HG03575 (cell line): ENCODE data around the gene SDK2.

Experiments
- ATAC-seq: cut with Tn5 transposase; IDR thresholded peaks from one replicate; pipeline ENCODE4 v1.9.1; 2021; ENCODE audit not compliant: unreplicated experiment, insufficient number of reproducible peaks, low FRiP score; ENCODE audit errors: extremely low read depth

SDK2 gene

DNA sequence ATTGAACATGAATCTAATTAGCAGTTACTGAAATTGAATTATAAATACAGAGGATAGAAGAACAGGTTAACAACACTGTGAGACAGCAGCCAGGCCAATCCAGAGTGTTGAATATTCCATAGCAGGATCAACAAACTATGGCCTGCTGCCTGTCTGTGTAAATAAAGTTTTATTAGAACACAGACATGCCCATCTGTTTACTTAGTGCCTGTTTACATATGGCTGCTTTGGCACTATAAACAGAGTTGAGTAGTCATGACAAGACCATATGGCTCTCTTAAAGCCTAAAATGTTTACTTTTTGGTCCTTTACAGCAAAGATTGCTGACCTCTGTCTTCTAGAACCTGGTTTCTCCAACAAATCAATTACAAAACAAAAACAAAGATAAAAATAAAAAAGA, 217.0 kb downstream of the SDK2 start:
- no peak for ATAC-seq

DNA sequence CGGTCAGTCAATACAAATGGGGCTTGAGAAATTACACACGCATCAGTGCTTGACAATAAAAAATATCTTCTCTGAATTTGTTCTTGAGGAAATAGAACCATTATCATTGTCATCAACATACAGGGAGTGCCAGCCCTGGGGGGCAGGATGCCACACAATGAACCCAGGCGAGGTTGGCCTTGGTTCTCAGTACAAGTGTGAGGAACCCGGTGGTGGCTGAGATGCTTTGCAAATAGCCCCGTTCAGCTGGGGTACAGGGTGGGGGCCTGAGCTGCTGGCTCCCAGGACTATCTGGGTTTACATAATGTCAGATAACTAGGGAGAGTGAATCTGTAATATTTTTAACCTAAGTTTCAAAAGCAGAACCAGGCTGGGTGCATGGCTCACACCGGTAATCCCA, 219.7 kb downstream of the SDK2 start:
- no peak for ATAC-seq

DNA sequence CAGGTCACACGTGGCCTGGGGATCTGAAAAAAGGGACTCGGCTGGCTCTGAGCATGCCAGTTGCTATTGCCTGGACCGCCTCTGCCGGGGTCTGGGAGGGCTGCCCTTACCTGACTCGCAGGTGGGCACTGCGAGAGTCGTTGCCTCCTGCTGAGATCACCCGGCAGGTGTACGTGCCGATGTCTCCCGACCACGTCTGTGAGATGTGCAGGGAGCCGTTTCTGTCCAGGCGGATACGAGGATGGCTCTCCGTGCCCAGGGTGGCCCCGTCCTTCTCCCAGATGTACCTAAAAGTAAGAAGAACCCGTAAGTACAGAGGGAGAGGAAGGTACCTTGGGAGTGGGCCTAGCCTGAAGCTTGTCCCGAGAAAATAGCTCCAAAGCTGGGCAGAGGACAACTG, 220.4 kb downstream of the SDK2 start:
- no peak for ATAC-seq

DNA sequence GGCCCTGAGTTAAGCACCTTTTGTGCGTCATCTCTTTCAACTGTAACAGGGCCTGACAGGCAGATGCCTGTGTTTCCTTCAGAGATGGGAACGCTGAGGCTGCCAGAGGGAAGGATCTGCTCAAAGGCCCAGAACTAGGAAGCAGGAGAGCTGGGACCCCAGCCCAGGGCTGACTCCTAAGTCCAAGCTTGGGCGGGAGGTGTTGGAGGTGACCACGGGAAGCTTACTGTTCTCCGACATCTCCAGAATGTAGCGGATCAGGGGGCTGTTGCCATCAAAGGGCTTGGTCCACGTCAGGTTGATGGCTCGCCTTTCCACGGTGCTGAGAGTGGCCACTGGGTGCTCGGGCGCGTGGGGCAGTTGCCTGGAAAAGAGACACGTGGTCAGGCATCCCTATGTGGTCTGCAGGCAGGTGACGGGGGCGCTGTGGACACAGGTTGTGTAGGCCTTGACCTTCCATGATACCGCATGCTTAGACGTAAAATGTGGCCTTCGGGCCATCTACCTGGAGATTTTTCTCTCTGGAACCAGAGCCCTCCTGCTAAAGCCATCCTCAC, 221.0 kb downstream of the SDK2 start:
- ATAC-seq: no peak

DNA sequence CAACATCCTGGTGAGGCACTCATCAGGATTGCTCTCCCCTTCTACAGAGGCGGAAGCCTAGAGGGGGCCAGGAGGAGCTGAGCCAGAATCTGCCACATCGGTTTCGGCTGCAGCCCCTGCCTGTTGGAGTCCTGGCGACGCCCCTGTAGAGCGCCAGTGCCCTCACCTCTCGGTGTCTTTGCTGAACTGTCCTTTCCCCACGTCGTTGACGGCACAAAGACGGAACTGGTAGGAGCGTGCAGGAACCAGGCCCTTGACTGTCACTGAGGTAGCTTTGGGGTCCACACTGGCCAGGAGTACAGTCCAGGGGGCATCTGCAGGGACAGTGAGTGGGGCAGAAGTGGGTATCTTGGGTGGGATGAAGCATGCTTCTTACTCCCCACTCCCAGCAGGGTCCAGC, 222.1 kb downstream of the SDK2 start:
- no peak for ATAC-seq

DNA sequence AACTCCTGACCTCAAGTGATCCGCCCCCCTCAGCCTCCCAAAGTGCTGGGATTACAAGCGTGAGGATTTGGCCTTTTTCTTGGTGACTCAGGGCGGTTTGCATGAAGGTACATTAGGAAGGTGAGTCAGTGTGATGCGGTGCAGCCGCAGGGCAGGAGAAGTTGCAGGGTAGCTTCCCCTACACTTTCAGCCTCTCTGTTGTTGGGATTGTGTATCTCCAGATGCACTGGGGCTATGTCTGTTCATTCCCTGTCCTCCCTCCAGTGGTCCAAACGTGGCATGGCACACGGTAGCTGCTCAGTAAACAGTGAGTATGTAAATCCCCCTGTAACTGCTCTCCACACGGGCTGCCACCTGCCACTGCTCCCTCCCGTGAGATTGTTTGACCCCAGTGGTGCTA, 223.3 kb downstream of the SDK2 start:
- no peak for ATAC-seq

DNA sequence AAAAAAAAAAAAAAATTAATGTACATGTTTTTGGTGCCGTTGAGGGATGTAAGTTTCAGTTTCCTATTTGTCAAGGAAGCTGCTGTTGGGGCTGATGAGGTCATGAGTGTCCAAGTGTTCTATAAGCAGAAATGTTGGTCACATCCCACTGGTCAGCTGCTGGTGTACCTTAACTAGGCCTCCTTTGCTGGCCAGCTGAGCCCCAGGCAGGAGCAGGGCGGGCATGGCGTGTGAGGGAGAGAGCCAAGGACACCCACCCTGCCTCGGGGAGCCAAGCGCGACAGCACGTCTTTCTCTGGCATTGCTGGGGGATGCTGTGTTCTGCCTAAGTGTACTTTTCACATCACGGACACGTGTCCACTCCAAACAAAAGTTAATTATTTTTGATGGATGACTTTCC, 224.4 kb downstream of the SDK2 start:
- no peak for ATAC-seq

DNA sequence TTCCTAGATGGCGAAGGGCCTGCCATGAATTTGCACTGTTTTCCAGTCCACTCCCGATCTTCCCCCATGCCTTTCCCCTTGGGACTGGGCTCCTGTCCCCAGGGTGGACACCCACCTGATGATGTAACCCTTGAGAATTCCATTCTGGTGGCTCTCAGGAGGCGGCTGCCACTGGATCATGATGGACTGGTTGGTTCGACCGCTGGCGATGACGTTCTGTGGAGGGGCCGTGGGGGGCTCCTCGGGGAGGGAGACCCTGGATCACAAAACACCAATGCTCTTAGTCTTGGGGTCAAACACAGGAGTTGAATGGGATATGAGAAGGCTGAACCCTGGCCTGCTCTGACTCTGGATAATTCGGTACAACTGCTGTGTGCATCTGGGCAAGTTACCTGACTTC, 225.2 kb downstream of the SDK2 start:
- no peak for ATAC-seq

DNA sequence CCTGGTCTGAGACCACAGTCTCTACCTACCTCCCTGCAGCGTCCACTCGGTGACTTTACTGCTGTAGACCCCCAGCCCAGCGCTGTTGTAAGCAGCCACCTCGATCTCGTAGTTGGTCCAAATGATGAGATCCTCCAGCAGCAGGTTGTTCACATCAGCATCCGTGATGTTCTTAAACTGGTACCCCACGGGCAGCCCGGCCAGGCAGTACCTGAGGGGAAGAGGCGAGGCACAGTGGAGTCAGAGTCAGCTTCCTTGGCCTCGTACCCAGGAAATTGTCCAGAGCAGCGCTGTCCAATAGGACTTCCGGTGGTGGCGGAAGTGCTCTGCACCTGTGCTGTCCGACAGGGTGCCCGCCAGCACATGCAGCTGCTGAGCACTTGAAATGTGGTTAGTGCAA, 228.5 kb downstream of the SDK2 start:
- ATAC-seq: no peak

DNA sequence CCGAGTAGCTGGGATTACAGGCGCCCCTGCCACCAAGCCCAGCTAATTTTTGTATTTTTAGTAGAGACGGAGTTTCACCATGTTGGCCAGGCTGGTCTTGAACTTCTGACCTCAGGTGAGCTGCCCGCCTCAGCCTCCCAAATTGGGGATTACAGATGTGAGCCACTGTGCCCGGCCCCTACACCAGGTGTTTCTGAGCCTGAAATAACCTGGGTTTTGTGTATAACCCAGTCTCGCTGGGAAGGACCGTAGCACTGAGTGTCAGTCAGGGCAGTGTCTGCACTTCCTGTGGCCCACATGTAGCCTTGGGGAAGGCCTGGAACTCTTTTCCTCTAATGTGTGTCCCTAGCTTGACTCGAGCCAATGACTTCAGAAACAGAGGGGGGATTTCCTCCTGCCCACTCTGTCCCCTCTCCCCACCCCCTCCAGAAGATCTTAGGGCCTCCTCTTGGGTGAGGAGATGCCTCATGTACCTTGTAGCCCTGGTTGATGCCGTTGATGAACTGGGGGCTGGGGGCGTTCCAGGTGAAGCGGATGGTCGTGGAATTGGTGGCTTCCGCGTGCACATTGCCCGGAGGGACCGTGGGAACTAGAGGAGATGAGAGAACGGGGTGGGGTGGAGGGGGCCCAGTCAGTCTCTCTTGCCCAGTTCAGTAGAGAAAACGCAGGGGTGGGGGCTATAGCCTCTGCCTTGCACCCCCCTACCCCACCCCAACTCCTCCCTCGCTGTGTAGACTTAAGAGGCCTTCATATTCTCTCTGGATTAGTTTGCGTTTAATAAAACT, 229.9 kb downstream of the SDK2 start:
- no peak for ATAC-seq

DNA sequence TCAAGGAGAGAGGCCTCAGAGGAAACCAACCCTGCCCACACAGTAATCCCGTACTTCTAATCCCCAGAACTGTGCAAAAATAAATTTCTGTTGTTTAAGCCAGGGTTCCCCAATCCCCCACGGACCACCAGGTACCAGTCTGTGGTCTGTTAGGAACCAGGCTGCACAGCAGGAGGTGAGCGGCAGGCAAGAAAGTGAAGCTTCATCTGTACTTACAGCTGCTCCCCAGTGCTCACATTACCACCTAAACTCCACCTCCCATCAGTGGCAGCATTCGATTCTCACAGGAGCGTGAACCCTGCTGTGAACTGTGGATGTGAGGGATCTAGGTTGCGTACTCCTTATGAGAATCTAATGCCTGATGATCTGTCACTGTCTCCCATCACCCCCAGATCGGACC, 231.3 kb downstream of the SDK2 start:
- ATAC-seq: no peak

DNA sequence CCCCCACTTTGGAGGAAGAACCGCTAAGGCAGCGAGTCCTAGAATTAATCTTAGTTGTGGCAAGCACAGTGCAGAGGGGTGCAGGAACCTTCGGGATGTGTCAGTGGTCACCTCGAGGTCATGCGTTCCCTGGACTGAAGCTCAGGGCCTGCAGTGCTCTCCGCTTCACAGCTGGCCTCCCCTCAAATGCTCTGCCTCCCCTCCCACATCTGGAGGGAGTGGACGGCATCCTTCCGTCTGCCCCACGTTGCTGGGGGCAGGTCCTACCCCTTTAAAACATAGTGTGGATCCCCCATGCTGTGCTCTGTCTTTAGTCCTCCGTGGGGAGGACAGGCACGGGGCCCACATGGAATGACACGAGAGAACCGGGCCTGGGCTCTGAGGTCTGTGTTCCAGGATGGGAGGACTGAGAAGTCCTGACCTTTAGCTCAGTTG, 232.9 kb downstream of the SDK2 start:
- no peak for ATAC-seq

DNA sequence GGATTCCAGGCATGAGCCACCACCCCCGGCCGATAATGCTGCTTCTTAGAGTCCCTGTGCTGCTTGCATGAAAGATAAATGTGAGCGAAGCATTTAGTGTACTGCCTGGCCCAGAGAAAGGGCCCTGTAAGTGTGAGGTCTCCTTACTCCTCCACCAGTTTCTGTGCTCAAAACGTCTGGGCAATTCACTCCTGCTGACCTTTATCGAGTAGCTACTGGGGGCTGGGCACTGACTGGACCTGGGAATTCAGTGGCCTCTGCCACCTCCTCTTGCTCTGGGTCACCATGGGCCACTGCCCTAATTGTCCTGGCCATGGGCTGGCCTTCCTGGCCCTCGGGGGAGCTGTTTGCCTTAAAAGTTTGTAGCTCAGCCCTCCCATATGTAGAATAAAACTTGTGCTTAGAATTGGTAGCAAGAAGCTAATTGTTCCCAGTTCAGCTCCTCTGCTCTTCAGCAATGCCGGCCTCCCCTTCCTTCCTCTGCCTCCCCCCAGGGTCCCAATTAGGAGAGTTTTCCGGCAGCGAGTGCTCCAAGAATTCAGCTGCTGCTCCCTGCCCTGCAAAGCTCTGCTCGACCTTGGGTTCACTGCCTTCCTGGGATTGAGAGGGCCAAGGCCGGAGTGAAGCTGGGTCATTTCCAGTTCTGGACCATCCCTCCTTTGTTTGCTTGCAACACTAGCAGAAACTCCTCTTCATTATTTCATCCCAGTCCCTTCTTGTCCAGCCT, 233.5 kb downstream of the SDK2 start:
- ATAC-seq: no peak

DNA sequence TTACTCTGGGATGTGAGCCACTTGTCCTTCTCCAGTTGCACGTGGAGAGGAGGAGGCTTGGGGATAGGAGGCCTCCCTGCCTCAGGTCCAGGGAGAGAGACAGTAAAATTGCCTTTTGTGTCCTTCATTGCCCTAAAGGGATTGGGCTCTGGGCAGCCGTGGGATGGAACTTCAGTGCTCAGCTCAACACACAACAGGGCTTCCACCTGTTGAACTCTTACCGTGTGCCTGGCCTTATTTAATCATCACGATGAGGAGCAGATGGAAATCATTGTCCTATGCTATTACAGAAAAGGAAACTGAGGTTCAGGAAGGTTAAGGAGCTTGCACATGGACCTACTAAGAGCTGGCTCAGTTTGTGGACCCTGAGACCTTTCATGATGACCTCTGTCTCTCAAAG, 240.0 kb downstream of the SDK2 start:
- ATAC-seq: no peak

DNA sequence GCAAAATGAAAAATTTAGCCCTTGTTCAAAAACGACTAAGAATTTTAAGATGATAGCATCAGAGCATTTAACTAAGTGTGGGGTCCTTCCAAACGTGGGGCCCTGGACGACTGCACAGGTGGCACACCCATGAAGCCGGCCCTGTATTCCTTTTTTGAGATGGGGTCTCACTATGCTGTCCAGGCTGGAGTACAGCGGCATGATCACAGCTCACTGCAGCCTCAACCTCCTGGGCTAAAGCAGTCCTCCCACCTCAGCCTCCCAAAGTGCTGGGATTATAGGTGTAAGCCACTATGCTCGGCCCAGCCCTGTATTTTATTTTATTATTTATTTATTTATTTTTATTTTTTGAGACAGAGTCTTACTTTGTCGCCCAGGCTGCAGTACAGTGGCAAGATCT, 241.8 kb downstream of the SDK2 start:
- ATAC-seq: no peak

DNA sequence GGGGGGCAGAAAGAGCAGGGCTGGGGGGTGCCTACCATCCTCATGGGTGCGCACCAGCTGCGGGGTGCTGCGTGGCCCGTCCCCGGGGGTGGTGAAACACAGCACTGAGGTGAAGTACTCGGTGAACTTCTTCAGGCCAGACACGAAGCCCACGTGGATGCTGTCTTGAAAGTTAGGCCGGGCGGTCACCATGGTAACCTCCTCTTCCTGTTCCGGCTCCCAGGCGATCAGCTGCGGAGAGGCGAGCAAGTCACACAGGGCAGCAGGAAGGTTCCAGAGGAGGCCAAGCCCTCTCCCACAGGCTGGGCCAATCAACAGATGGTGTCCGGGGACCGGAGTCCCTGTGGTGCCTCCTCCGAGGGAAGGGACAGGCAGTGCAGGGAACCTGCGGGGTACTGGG, 242.3 kb downstream of the SDK2 start:
- ATAC-seq: no peak

DNA sequence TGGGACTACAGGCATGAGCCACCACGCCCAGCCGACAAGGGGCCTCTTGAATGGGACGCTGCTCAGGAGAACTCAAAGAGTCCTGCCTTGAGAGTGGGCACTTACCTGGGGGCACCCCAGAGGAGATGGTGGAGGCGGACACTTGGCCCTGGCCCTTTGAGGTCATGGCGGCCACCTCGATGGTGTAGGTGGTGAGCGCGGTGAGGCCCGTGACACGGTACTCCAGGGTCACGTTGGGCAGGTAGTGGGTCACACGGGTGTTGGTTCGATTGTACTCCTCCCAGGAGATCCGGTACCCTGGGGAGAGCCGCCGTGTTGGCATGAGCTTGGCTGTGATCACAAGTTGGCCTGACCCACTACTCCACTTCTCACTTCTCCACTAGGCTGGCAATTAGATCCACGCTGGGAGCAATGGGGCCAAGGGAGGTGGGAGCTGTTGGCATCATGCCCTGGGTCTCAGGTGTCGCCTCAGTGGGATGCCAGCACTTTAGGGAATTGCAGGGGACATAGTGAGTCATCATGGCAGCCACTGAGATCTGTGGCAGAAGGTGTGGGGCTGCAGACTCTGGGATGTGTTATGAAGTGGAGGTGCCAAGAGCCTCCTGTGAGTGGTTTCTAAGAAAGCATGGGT, 243.2 kb downstream of the SDK2 start:
- ATAC-seq: no peak

DNA sequence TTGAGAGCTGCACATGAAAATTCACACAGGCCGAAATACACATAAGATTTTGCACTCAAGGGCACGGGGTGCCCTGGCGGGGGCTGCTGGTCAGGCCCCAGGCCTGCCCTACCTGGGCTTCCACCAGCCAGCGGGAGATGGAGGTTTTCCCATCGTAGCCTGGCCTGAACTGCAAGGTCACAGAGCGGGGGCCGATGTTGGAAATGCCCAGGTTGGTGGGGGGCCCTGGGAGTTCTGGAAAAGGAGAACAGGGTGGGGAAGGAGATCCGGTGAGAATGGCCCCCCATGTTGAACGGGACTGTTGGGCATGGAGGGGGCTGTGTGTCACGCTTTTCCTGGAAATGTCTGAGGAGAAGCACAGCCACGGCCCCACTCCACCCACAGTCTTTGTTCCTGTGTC, 245.2 kb downstream of the SDK2 start:
- ATAC-seq: no peak

DNA sequence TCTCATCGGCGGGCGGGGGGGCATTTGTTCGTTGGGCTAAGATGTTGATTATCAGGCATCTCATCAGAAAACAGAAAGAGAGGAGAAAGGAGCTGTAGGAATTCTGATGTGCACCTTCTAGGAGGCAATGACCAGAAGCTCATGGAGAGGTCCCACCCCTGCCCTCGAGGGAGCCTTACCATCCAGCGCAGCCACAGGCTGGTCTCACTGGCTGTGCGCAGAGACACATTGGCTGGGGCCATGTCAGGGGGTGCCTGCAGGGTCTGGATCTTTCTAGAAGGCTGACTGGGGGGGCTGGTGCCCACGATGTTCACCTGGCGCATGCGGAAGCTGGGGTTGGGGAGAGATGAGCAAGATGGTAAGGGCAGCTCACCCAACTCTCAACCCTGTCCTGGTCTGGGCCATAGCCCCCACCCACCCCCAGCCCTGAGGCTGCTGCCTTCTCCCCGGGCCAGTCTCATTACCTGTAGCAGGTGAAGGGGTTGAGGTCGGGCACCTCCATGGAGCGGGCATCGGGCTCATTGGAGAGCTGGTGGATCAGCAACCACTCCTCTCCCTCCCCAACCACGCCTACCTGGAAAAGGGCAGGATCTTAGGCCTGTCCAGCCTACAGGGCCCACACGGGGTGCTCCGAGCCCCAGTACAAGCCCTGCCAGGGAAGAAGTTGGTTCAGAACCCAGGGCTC, 246.2 kb downstream of the SDK2 start:
- ATAC-seq: no peak
